Occipital lobe (tissue), 2 donors: Measurements from ENCODE around the gene HSF5. TPM values are rescaled to one million over a fixed set of nuclear protein-coding genes. Genes with fewer than 3 reads are reported as not detected.
A peak's percentile ranks its signal among the peaks of the same experiment; 100 is the strongest.
"Not testable (repeated sequence)": the region's sequence is repeated elsewhere in the genome, so short reads cannot be mapped to it uniquely, and the experiment has no call there.

Experiments used
- DNase-seq: peaks from one replicate; lab custom pipeline; 2025; lab: John Stamatoyannopoulos, UW
- total RNA-seq: library from RNA; depleted of rRNA; stranded (reverse); fragments of >200 nt; gene quantifications from one replicate; pipeline ENCODE4 v1.2.3, GENCODE V29; 2014

Gene HSF5
- total RNA-seq, 1 donor from 2014 or later: 0.16 TPM

DNA sequence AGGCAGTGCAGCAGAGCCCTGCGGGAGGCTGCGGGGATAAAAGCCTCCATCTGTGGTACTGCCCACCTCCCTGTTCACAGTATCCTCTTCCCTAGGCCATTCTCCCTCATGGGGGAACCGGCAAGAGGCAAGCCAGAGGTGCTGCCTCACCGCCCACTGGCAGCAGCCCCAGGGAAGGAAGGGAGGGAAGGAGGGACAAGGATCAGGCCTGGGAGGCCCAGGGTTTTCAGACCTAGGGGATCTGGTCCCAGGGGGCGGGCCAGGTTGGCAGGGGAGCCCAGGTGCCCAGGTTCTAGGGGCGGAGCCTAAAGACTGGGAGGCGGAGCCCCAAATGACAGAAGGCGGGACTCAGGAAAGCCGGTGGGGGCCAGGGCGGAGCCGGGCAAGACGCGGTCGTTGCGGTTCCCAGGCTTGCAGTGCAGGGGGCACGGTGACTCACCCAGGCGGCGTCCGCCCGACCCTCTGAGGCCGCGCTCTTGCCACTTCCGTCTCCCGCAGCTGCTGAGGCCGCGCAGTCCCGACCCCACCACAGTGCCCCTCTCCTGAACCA, 29.2 kb upstream of the HSF5 start:
- no peak for DNase-seq

DNA sequence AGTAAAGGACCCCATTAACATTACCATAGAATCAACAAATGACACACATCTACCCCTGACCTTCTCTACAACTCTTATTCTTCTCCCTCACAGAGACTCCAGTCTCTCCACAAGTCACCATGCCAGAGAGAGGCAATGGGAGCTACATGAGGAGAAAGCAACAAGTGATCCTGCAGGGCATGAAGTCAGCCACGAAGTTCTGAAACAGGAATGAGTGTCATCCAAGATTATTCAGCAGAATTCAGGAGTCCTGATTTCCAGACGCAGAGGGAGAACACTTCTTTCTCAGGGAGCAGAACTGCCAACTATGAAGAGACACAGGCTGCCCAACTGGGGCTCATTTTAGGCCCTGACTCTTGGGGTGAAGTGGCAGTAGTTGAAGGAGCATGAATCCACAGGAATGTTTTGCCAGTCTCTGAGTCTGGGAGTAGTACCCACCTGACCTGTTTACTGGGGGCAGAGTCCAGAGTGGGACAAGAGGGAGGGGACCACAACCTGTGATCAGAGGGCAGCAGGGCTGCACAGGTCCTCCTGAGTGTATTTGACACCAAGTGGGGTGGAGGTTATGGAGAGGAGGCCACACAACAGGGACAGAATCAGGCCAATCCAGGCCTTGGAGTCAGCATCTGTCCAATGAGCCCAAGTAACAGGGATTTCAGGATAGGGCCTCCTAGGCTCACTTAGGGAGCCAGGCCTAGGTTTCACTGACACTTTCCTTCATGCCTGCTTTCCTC, 28.6 kb upstream of the HSF5 start:
- no peak for DNase-seq

DNA sequence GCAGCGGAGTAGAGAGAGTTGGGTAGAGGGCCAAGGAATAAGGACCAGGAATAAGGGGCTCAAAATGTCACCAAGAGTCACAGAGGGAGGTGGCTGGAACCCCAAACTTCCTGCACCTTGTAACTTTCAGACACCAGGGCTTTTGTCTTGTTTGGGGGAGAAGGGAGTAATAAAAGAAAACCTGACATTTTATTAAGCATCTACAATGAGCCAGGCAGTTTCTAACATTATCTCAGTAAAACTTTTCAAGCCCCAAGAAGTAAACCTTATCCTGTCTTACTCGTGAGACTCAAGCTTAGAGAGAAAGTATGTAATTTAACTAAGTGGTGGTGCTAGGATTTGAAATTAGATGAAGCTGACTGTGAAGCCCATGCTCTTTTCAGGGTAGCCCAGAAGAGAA, 27.1 kb upstream of the HSF5 start:
- DNase-seq: no peak

DNA sequence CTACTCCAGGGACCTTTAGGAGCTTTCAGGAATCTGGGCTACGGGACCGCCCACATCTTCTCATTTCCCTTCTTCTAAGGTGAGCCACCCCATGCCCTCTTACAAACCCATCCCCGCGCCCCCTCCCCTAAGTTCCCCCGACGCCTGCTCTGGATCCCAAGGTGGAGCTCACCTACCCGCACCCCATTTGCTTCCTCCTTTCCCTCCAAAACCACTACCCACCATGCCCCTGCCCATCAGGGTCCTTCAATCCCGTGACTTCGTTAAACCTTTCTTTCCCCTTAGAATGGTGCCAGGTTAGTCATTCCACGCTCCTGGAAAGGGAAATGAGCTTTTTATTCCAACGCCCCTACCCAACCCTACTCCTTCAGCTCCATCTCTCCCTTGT, 26.6 kb upstream of the HSF5 start:
- DNase-seq: no peak

DNA sequence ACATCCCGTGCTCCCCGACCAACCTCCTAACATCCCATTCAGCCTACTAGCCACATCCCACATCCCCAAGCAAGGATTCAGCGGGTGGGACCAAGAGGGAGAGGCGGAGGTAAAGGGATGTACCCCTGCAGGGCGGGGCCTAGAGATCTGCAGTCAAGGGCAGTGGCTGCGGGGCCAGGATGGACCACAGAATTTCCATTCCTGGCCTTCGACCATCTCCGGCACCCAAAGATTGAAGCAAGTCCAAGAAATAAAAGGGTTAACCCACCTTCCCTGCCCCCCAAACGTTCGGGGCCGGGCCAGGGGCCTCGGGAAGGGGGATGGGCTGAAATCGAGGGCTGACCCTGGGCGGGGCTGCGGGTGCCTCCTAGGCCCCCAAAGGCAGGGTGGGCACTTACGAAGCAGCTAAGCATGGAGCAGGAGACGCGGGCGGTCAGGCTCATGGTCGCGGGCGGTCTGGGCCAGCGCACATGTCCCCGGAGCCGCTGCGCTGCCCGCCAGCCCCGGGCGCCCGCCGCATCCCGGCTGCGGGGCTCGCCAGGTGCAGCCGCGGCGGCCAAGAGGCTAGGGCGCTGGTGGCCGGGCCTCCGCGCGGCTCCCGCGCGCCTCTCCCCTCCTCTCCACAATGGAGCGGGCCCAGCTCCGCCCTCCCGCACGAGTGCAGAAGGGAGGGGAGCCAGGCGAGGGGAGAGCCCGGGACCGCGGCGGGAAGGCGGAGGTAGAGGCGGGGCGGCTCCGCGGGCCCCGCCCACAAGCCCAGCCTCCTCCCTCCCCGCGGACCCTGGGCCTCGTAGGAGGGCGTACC, 26.0 kb upstream of the HSF5 start, which contains the start of gene MTMR4:
Gene MTMR4 (minus strand): TSS at position 674 of the 805 bp plus-strand sequence. CDS start 231 bp downstream, at position 443.
- DNase-seq: peak; percentile 70

DNA sequence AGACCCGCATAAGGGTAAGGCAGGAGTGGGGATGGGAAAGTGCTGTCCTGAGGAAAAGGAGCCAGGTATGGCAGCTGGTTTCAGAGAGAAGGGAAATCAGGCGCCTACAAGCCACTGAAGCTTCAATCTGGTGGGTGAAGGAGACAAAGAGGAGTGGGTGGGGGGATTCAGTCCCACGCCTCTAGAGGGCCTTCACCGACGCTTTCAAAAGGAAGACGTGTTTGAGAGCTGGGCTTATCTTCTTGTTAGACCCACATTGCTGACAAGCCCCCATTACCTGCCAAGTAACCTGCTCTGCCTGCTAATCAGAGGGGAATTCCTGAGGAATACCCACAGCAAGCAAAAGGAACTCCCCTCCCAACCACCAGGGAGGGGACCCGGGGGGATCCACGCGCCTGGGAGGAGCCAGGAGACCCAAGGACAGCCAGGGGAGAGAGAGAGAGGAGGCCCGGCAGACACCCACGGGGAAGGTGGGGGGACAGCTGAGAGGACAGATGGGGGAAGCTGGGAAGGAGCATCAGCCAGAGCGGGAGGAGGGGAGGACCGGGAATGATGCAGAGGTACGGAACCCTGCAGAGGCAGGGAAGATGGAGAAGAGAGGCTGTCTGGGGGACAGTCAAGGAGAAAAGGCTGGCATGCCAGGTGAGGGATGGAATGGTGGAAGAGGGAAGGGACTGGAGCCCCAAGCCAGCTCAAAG, 25.2 kb upstream of the HSF5 start:
- DNase-seq: peak; percentile 66

DNA sequence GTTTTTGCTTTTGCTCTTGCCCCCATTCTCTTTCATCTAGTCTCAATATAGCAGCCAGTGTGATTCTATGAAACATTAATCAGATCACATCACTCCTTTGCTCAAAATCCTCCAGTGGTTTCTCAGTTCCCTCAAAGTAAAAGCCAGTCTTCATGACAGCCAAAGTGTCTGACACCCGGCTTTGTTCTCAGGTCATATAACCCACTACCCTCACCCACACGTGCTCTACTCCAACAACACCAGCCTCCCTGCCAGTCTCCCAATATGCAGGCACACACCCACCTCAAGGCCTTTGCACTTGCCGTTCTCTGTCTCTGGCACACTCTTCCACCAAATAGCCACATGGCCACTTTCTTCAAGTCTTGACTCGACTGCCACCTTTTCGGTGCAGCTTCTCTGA, 21.9 kb upstream of the HSF5 start:
- no peak for DNase-seq

DNA sequence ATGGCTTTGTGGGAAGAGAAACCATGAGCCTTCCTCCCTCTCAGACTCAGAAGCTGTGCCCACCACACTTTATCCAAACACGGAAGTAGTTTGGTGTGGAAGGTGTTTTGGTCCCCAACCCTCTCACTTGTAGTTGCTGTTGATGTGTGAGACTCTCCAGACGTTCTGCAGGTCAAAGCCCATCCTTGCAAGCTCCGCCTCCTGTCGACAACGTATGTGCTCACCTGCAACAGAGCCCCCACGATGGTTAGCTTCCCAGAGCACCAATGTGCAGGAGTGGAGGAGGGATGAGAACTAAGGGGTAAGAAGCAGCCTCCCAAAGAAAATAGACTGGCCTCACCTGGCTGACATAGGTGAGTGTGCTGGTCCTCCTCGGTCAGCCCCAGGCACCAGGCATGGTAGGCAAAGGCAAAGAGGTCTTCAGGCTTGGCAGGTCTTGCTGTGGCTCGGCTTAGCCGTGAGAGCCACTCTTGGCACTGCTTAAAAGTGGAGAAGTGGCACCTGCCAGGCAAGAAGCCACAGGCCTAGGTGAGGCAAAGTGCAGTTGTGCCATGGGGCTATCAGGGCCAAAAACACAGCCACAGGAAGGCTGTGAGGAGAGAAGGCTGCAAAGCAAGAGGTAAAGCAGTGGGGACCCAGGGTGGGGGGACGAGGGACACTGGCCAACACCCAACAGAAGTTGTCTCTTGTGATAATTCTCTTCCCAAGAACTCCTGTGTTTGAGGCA, 20.3 kb upstream of the HSF5 start:
- DNase-seq: no peak

DNA sequence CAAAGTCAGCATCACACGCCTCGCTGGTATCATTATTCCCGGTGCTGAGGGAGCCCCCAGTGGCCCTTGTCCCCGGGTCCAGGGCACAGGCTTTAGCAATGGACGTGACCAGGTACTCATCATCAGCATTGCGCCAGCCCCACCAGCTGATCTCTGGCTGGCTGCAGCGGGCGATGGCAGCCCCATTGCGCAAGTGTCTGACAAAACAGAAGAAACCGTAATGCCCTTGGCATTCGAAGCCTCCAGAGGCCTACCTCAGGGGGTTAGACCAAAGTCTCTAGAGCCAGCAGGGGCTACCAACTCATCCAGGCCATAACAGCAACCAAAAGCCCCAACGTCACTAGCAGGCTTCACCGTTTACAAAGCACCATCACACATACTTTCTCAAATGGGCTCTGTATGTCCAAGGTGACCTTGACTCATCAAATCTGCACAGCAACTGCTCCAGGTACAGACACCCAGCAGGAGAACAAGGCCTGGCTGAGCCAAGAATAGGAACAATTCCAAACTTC, 19.0 kb upstream of the HSF5 start:
- DNase-seq: no peak

DNA sequence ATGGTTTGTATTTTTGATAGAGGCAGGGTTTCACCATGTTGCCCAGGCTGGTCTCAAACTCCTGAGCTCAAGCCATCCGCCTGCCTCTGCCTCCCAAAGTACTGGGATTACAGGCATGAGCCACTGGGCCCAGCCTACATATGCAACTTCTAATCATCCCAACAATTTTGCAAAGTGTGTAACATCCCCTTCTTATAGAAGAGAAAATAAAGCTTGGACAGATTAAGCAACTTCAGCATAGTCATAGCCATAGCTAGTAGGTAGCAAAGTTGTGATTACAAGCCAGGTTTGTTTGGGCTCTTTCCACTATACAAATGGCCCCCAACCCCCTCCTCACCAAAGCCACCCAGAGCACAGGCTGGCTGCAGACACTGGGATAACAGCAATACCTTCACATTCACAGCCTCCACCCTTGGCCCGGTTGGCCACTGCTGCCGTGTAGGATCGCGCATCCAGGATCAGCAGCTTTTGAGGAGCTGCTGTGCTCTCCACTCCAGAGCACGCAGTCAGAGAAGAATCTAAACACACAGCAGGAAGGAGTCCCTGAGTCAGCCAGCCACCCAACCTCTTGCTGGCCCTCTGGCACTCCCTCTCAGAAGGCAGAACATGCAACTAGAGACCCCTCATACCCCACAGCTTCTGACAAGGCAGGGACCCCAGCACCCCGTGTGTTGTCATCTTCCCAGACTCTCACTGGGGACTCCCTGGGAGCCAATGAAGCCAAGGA, 18.3 kb upstream of the HSF5 start:
- DNase-seq: no peak

DNA sequence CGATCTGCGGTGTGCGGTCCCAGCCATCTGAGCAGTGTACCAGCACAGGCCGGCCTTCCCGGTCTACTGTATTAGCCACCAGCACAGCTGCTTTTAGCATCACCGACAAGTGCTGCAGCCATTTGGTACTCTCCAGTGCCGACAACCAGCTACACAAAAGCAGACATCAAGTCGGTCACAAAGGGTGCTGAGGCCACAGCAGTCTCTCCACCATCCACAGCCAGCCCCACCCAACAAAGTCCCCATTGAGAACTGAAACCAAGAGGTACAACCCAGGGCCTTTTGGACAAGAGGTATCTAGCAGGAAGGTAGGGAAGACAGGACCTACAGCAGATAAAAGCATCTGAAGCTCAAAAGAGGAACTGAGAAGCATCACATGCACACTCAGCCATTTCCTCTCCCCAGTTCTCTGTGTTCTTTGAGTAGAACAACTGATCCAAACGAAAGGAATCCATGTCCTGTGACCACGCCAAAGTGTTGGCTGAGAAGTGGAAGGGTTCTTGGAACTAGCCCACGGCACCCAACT, 16.7 kb upstream of the HSF5 start:
- no peak for DNase-seq

DNA sequence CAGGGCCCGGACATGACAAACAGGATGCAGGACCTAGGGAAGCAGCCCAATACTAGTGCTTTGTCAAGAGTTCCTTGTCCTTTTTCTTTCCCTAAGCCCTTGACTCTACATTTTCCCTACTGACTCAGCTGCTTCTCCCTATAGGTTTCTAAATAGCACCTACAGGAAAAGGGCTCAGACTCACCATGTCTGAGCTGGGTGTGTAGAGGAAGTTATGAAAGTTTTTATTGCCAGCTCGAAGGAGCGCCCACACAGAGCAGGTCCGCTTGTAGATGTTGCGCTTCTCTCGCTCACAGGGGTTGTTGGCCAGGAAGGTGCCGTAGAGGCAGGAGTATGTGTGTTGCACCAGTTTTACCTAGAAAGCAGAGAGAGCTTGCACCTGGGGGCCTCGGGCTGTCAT, 15.7 kb upstream of the HSF5 start:
- no peak for DNase-seq

DNA sequence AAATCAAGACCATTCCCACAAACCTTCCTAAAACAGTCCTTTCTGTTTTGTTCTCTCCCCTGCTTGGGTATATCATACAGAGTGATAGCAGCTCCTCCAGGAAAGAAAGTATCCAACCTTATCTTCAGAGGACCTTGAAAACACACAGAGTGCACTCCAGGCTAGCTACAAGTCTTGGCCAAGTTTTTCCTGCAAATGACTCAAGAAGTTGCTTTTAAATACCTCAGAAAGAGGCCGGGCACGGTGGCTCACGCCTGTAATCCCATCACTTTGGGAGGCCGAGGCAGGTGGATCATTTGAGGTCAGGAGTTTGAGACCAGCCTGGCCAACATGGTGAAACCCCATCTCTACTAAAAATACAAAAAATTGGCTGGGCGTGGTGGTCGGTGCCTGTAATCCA, 14.9 kb upstream of the HSF5 start:
- not testable (repeated sequence) for DNase-seq

DNA sequence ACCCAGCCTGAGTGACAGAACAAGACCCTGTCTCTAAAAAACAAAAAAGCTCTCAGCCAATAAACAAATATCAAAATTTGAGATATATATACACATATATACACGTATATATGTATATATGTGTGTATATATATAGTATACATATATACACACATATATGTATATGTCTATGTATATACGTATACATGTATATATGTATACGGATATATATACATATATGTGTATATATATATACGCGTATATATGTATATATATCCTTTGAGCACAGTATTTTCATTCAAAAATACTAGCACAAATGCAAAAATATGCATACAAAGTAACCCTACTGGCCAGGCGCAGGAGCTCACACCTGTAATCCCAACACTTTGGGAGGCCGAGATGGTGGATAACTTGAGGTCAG, 13.2 kb upstream of the HSF5 start:
- DNase-seq: no peak

DNA sequence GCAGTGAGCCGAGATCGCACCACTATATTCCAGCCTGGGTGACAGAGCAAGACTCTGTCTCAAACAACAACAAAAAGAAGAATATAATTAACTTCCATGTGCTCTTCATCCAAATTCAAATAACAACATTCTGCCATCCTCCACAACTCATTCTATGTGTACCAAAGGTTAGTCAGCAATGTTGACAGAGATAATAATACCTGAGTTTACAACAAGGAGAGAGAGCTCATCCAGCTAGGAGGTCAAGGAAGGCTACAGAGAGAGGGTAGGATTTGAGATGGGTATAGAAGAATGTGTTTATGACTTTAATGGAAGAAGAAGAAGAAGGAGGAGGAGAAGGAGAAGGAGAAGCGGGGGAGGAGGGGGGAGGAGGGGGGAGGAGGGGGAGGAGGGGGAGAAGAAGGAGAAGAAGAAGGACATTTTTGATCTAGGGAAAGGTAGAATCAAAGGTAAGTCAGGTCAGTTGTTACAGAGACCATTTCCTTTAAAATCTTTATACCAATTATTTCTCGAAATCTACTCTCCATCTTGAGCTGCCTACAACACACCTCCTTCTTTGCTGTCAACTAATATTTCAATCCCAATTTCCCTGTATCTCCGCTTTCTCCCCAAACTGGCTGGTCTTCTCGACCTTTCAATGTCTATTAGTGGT, 10.1 kb upstream of the HSF5 start:
- no peak for DNase-seq

DNA sequence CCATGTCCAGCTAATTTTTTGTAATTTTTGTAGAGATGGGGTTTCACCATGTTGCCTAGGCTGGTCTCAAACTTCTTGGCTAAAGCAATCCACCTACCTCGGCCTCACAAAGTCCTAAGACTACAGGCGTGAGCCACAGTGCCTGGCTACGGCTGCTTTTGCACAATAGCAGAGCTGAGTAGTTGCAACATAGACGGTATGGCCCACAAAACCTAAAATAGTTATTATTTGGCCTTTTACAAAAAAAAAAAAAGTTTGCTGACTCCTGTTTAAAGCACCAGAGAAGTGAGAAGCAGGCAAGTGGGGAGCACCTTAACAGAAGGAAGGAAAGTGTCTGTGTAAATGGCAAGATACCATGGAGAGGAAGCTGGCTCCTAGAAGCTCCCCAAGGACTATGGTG, 5.3 kb upstream of the HSF5 start:
- no peak for DNase-seq

DNA sequence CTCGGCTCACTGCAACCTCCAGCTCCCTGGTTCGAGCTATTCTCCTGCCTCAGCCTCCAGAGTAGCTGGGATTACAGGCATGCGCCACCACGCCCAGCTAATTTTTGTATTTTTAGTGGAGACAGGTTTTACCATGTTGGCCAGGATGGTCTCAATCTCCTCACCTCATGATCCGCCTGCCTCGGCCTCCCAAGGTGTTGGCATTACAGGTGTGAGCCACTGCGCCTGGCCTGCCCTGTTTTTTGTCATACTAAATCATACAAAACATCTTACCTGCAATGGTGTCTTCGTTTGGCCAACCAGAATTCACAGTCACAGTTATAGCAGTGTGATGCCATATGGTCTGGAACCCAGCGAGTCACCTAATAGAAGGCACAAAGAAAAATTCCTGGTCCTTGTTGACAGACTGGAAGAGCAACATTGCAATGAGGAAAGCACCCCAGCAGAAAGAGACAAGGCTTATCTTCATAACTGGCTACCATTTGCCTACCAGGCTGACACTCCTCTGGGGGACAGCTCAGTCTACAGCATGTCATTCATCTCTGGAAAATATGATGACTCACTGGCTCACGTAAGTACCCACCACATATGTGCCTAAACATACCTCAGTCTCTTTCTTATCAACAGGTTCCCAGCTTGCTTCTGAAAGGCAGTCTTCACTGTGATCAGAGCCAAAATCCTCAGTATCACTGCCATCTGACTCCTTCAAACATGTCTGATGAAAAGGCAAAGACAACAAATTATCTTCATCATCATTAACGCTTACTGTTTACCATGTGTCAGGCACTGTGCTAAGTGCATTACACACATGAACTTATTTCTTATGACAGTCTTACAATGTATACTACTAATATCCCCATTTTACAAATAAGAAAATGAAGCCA, 4.3 kb upstream of the HSF5 start:
- no peak for DNase-seq

DNA sequence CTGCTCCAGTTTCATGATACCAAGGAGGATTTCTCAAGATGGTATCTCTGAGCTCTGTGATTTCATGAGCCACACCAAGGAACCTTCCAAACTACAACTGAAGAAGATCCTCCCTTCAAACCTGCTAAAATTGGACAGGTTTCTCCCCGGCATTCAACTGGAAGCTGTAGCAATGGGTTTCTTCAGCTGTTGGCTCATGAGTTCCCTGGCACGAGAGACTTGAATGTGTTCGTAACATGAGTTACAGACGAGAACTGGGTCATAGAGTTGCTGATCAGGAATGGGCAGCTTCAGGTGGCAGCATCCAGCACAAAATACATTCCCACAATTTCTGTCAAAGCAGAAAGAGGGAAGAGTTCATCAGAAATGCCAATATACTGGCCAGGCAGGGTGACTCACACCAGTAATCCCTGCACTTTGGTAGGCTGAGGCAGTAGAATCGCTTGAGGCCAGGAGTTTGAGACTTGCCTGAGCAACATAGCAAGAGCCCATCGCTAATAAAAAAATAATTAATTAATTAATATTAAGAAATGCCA, 3.4 kb upstream of the HSF5 start:
- DNase-seq: no peak
